Mononuclear cell (primary cell): ENCODE measurements around the gene SMURF1. TPM values are rescaled to one million over a fixed set of nuclear protein-coding genes. Genes with fewer than 3 reads are reported as not detected.

Experiments used
- H3K27me3 ChIP-seq: 2 replicates; pipeline ENCODE4 v1.6.0; 2011; ENCODE audit warnings: low read length, control low read depth; ENCODE audit not compliant: insufficient read depth
- H3K4me1 ChIP-seq: 2 replicates; pipeline ENCODE4 v1.5.1; 2011; ENCODE audit warnings: mild to moderate bottlenecking, low read length, control low read depth; ENCODE audit not compliant: insufficient read depth
- H3K4me3 ChIP-seq: 2 replicates; pipeline ENCODE4 v1.5.1; 2011; ENCODE audit warnings: mild to moderate bottlenecking, low read length, moderate library complexity
- H3K9me3 ChIP-seq: 2 replicates; pipeline ENCODE4 v1.5.1; 2011; ENCODE audit warnings: low read depth, mild to moderate bottlenecking, control low read depth, low read length
- total RNA-seq: library from RNA; depleted of rRNA; stranded (reverse); fragments of >200 nt; gene quantifications from one replicate; pipeline ENCODE4 v1.2.3, GENCODE V29; 2012

SMURF1 gene
- total RNA-seq, 1 donor, result 37.6 TPM

GRCh38 chr7:99000196-99000903, 143.6 kb downstream of the SMURF1 start:
- Histone ChIP-seq H3K27me3 (no peaks in the 10 kb centered on the region), H3K4me1 (no peaks in the 10 kb centered on the region), H3K9me3 (no peaks in the 10 kb centered on the region), H3K4me3 (no peak overlapping the region)

DNA sequence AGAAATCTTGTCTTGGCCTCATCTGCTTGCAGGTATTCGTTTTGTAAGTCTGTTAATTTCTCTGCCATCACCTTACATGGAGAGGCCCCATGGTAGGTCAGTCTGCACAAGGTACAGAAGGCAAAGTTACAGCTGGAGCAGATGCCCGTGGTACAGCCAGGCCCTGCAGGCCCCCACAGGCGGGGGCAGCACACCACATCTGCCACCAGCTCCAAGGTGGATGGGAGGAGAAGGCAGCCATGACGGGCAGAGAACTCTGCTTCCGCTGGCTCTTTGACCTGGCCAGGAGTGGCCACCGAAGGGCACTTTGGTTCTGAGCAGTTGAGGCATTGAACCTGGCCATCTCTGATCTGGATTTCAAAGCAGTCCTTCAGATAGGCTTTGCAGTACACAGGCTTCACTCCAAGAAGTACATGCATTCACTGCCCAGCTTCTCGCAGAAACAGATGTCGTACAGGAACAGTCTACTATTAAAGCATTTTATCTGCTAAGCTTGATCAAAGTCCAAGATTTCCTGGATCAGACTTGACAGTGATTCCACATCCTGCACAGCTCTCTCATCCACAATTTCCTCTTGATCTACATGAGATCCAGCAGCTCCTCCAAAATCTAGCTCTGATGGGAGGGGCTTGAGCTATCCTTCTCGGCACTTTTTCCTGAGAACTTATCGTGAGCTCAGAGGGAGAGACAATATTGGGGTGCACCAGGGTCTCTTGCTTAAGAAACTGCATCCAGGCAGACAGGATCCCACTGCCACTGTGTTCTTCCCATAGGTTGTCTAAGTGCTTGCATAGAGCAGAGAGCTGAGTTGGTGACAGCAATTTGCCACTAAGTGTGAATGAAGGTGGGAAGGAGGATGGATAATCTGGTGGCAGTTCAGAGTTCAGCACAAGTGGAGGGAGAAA, 144.8 kb downstream of the SMURF1 start:
- Histone ChIP-seq H3K27me3 (no peaks in the 10 kb centered on the region), H3K4me1 (no peaks in the 10 kb centered on the region), H3K9me3 (no peaks in the 10 kb centered on the region), H3K4me3 (no peak overlapping the region)

DNA sequence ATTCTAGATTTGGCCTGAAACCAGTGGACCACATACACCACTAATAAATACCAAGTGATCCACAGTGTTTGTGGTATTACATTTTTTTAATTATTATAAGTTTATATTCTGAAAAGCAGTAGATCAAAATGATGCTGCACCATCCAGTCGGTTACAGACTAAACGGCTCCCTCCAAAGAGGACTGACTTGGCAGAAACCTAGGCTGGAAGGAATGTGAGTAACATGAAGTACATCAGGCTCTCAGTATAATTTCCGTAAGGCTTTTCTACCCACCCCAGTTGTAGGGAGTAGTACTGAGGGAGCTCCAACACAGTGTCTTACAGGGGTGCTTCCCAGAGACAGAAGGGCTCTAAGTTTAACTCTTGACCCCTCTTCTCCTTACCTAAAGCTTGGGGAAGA, 146.1 kb downstream of the SMURF1 start:
- no peaks in the 10 kb centered on the region for H3K9me3 ChIP-seq
- no peaks in the 10 kb centered on the region for H3K4me1 ChIP-seq
- H3K4me3 ChIP-seq, result no peak overlapping the region
- H3K27me3 ChIP-seq, result no peaks in the 10 kb centered on the region

- no peaks in the 10 kb centered on the region for H3K27me3 ChIP-seq
Observed at GRCh38 chr7:98996150-98996552, 147.8 kb downstream of the SMURF1 start.

DNA sequence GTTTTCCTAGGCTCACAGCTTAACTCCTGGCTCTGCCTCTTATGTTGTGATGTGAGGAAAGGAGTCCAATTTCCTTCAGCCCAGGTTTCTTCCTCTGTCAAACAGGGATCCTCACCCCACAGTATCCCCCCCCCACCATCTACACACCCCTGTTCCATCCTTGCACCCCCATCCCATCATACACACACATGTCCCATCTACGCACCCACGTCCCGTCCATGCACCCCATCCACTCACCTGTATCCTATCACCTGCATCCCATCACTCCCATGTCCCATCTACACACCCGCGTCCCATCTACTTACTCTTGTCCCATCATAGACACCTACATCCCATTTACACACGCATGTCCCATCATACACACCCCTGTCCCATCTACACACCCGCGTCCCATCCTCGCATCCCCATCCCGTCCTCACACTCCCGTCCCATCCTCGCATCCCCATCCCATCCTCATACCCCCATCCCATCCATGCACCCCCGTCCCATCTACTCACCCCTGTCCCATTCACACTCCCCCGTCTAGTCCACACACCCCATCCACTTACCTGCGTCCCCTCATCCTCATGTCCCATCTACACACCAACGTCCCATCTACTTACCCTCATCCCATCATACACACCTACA, 148.3 kb downstream of the SMURF1 start:
- no peaks in the 10 kb centered on the region for H3K4me1 ChIP-seq
- no peaks in the 10 kb centered on the region for H3K9me3 ChIP-seq

More at GRCh38 chr7:98996150-98996552, 147.8 kb downstream of the SMURF1 start:
- Histone ChIP-seq H3K4me1 (no peaks in the 10 kb centered on the region), H3K9me3 (no peaks in the 10 kb centered on the region), H3K4me3 (no peak overlapping the region)

DNA sequence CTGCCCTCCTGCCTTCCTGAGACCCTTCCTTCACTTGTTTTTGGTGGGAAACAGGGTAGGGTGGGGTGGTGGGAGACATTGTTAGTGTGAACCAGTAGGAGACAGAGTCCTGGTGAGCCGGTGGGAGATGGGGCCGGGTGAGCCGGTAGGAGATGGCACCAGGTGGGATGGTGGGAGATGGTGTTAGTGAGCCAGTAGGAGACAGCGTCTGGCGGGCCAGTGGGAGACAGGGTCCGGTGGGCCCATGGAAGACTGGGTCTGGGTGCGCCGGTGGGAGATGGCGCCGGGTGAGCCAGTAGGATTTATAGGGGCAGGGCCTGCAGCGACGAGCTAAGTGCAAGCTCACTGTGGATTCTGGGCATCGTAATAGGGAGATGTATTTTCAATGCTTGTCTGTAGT, 148.8 kb downstream of the SMURF1 start:
- Histone ChIP-seq H3K4me1 (no peaks in the 10 kb centered on the region), H3K9me3 (no peaks in the 10 kb centered on the region), H3K4me3 (no peak overlapping the region), H3K27me3 (no peaks in the 10 kb centered on the region)

More for the DNA sequence above, 148.3 kb downstream of the SMURF1 start:
- Histone ChIP-seq H3K27me3 (no peaks in the 10 kb centered on the region), H3K4me3 (no peak overlapping the region)

GRCh38 chr7:98994046-98994944, 149.6 kb downstream of the SMURF1 start:
- Histone ChIP-seq H3K4me1 (no peaks in the 10 kb centered on the region), H3K4me3 (no peak overlapping the region), H3K9me3 (no peaks in the 10 kb centered on the region), H3K27me3 (no peaks in the 10 kb centered on the region)

DNA sequence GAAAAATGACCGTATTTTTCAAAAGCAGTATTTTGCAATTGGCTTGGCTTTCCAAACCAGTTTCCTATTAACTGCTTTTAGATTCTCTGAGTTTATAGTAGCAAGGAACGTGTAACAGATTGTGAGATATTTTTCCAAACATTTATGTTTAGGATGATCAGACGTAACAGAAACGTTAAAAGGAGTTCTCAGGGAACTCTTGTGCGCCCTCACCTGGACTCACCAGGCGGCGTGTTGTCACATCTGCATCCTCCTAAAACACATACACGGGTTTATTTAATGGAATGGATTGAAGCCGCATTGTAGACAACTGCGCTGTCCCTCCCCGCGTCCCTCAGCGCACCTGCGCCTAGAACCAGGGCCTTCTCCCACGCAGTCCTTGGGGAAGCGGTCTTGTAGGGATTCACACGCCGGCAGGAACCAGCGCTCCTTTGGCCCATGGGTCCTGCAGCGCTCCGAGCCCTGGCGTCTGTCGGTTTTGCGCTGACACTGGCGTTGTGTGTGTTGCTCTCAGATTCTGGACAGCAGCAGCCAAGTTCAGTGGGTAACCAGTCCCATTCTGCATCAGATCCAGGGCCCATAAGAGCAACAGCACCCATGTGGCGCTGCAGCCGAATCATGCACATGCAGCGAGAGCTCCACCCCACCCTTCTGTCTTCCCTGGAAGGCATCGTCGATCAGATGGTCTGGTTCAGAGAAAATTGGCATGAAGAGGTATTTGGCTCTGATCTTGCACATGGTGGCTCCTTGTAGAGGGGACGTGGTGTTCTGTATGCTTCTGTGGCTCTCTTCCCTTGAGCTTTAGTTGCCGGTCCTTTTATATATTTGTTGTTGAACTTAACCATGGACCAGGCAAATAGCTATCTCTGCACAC, 150.6 kb downstream of the SMURF1 start:
- no peak overlapping the region for H3K4me3 ChIP-seq
- H3K4me1 ChIP-seq, result no peaks in the 10 kb centered on the region
- H3K27me3 ChIP-seq, result no peaks in the 10 kb centered on the region
- H3K9me3 ChIP-seq, result no peaks in the 10 kb centered on the region

- Histone ChIP-seq H3K4me1 (no peaks in the 10 kb centered on the region), H3K9me3 (no peaks in the 10 kb centered on the region), H3K4me3 (no peak overlapping the region), H3K27me3 (no peaks in the 10 kb centered on the region)
Observed at GRCh38 chr7:98992076-98992475, 151.8 kb downstream of the SMURF1 start.

DNA sequence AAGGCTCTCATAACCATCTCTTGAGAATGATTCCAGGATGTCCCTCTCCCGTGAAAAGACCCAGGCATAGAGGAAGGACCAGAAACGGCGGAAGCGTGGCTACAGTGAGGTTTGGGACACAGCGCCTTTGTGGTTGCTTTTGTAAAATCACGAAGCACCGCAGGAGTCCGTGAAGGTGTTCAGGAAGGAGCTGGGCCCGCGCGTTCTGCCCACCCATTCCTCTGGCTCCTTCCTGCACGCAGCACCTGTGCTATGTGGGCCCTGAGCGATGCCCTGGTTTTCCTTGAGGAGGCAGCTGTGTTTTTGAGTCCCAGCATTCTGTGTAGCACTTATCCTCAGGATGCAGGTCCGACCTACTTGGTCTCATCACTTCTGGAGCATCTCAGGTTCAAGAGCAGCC, 152.8 kb downstream of the SMURF1 start:
- Histone ChIP-seq H3K4me1 (no peaks in the 10 kb centered on the region), H3K4me3 (no peak overlapping the region), H3K9me3 (no peaks in the 10 kb centered on the region), H3K27me3 (no peaks in the 10 kb centered on the region)

- H3K4me3 ChIP-seq, result no peak overlapping the region
- H3K4me1 ChIP-seq, result no peaks in the 10 kb centered on the region
- H3K9me3 ChIP-seq, result no peaks in the 10 kb centered on the region
- H3K27me3 ChIP-seq, result no peaks in the 10 kb centered on the region
Observed at GRCh38 chr7:98990356-98990755, 153.6 kb downstream of the SMURF1 start.

DNA sequence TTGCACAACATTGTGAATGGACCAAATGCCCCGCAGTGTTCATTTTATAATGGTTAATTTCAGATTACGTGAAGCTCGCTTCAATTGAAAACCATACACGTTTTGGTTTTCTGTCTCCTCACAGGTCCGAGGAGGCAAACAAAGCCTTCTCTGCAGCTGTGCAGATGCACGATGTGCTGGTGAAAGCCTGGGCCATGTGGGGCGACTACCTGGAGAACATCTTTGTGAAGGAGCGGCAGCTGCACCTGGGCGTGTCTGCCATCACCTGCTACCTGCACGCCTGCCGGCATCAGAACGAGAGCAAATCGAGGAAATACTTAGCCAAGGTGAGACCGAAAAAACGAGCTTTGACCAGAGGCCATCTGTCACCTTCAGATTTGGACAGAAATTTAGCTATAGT, 155.3 kb downstream of the SMURF1 start:
- Histone ChIP-seq H3K4me3 (no peak overlapping the region), H3K4me1 (no peaks in the 10 kb centered on the region), H3K27me3 (no peaks in the 10 kb centered on the region), H3K9me3 (no peaks in the 10 kb centered on the region)

DNA sequence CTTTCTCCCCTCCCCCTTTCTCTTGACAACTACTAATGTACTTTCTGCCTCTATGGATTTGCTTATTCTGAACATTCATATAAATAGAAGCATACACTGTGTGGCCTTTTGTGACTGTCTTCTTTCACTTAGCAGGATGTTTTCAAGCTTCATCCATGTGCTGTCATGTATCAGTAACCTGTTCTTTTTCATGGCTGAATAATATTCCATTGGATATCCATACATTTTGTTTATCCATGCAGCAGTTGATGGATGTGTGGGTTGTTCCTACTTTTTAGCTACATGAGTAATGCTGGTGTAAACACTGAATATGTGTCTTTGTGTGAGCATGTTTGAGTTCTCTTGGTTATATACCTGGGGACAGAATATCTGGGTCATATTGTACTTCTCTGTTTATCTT, 158.0 kb downstream of the SMURF1 start:
- H3K9me3 ChIP-seq, result no peaks in the 10 kb centered on the region
- H3K4me3 ChIP-seq, result no peak overlapping the region
- no peaks in the 10 kb centered on the region for H3K4me1 ChIP-seq
- no peaks in the 10 kb centered on the region for H3K27me3 ChIP-seq

DNA sequence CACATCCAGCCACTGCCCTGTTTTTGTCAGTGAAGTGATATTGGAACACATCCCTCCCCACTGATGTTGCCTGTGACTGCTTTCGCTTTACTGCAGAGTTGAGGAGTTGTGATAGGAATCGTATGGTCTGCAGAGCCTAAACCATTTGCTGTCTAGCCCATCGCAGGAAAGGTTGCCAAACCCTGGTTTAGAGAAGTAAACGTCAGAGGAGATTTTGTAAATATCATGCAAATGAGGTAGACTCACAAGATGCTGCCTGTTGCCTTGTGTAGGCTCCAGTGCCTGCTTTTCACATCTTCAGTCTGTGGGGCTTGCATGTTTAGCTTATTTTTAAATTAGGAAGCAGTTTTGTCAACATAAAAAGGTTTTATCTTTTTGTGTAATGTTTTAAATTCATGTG, 158.5 kb downstream of the SMURF1 start:
- Histone ChIP-seq H3K9me3 (no peaks in the 10 kb centered on the region), H3K27me3 (no peaks in the 10 kb centered on the region), H3K4me1 (no peaks in the 10 kb centered on the region), H3K4me3 (no peak overlapping the region)
